Heart left ventricle (tissue), 16 donors: ENCODE measurements around the gene STIM2. TPM values are rescaled to one million over a fixed set of nuclear protein-coding genes. Genes with fewer than 3 reads are reported as not detected.
A peak's percentile ranks its signal among the peaks of the same experiment; 100 is the strongest.

Experiments used
- ATAC-seq, 4 donors: fragments of 200-7000 bp; cut with Tn5 transposase; one replicate each; pipeline ENCODE4 v1.9.1; 2020 to 2022; ENCODE audit warnings: moderate library complexity in 4 of 4, mild to moderate bottlenecking in 3 of 4, moderate number of reproducible peaks in 1 of 4
- DNase-seq, 5 donors: peaks; one replicate each; pipeline ENCODE4 v3.0.0-alpha.2; 2020
- H3K27ac ChIP-seq, 12 donors: fragments of 200-600 bp; sonication (generic) in 4 of 12; one replicate each; pipeline versions ENCODE4 v1.5.0 to v1.8.0; 2016 to 2022; ENCODE audit warnings: mild to moderate bottlenecking in 2 of 12
- H3K27me3 ChIP-seq, 9 donors: fragments of 200-600 bp; sonication (generic) in 2 of 9; one replicate each; pipeline versions ENCODE4 v1.5.1 to v1.8.0; 2016 to 2022; ENCODE audit warnings: mild to moderate bottlenecking in 3 of 9
- H3K36me3 ChIP-seq, 9 donors: fragments of 200-600 bp; sonication (generic) in 2 of 9; one replicate each; pipeline versions ENCODE4 v1.5.0 to v1.8.0; 2018 to 2022; ENCODE audit warnings: mild to moderate bottlenecking in 2 of 9
- H3K4me1 ChIP-seq, 12 donors: fragments of 200-600 bp; sonication (generic) in 4 of 12; one replicate each; pipeline versions ENCODE4 v1.5.0 to v1.8.0; 2016 to 2022; ENCODE audit warnings: mild to moderate bottlenecking in 3 of 12
- H3K4me3 ChIP-seq, 12 donors: fragments of 200-600 bp; sonication (generic) in 4 of 12; one replicate each; pipeline versions ENCODE4 v1.5.0 to v1.8.0; 2017 to 2022; ENCODE audit warnings: mild to moderate bottlenecking in 9 of 12, moderate library complexity in 4 of 12
- H3K9me3 ChIP-seq, 12 donors: fragments of 200-600 bp; sonication (generic) in 4 of 12; one replicate each; pipeline versions ENCODE4 v1.5.0 to v1.8.0; 2016 to 2022; ENCODE audit warnings: mild to moderate bottlenecking in 1 of 12
- CTCF ChIP-seq, 12 donors: fragments of 200-600 bp; sonication (generic) in 4 of 12; IDR thresholded peaks; one replicate each; pipeline versions ENCODE4 v1.5.0 to v1.8.0; 2018 to 2022; ENCODE audit warnings: antibody characterized with exemption in 12 of 12, mild to moderate bottlenecking in 5 of 12
- POLR2A ChIP-seq, 2 donors: fragments of 450-650 bp; IDR thresholded peaks; one replicate each; pipeline ENCODE4 v1.6.1; 2017; ENCODE audit warnings: antibody characterized with exemption in 2 of 2, mild to moderate bottlenecking in 2 of 2, moderate library complexity in 2 of 2
- WGBS, 4 donors: extraction: QIAGEN DNeasy Blood & Tissue Kit in 2 of 4; methylation state at CpG; one replicate each; pipeline versions ENCODE4 v1.1.5 to v1.1.7; 2013 to 2018; 5-methylcytosine and 5-hydroxymethylcytosine counted together
- intact Hi-C, 10 donors: fragments of 100-400 bp; cut with DNase I; formaldehyde crosslinking; loops; one replicate each; pipeline versions ENCODE4 v1.11.1 to v1.14.2; 2022
- polyA plus RNA-seq, 2 donors: library from polyadenylated mRNA; stranded (reverse); fragments of 200-250 nt; gene quantifications; one replicate each; pipeline ENCODE4 v1.2.3, GENCODE V29; 2013
- total RNA-seq, 9 donors: library from RNA; depleted of rRNA in 2 of 9; stranded (reverse); fragments of >200 nt in 2 of 9; fragmentation: NEBNext Ultra II Directional in 3 of 9; extraction: Animal tissue kit (Norgen Biotek cat#: 25700) in 3 of 9; gene quantifications; one replicate each; pipeline versions ENCODE4 v1.1.0 to v1.2.4, GENCODE V29; 2016 to 2023
- donor health status: ischemic (EF 13 %, LVEDD 7.1; RV severe dilation, severe dysfunction).
- donor health status: healthy with polysubstance abuse.
- donor health status: DM: no; HTN: yes; CAD: no.
- donor health status: DM: no; HTN: no; CAD: no.
- donor health status: ischemic (EF 25% LVEDD 6.9; RV normal size, moderate dysfunction).
- donor health status: ischemic (EF 25% LVEDD 5.7; RV mildly dilated, moderate dysfunction).
- donor health status: healthy.
- donor health status: DM: yes; HTN: yes; CAD: no.
- donor health status: ischemic (EF 35%, LVEDD 5.7; RV mildly dilated, moderate dysfunction).
- donor health status: nonischemic (EF 11% LVEDD 7.7; RV severe dilation, severe dysfunction).
- donor health status: DM: yes; HTN: yes; CAD: no.
- donor health status: PGD.
- donor health status: ischemic (EF 29% LVEDD 5.4; RV normal size, mild dysfunction).
- donor health status: nonischemic (EF 23%, LVEDD 6.1; RV moderate dilation, normal function).

STIM2 gene
- total and polyA plus RNA-seq, 11 donors = 4.6 to 17.3 (median 8.8) TPM

- intact Hi-C loops = no loop called here
- no peak overlapping the region for H3K4me3 ChIP-seq
- 82 to 83% (median 83%) methylated on average over 14 of the region's 14 CpGs for WGBS, 4 donors
- H3K4me1 ChIP-seq = peaks cover 0 to 26% (median 0%) of the 10 kb centered on the region in 12 donors
- H3K27ac ChIP-seq = no peak overlapping the region
- H3K9me3 ChIP-seq = no peaks in the 10 kb centered on the region
- TF ChIP-seq POLR2A (IDR thresholded peaks at IDR 0.05) (no peak), CTCF (IDR thresholded peaks at IDR 0.05) (no peak)
- H3K27me3 ChIP-seq = no peaks in the 10 kb centered on the region
- no peaks in the 10 kb centered on the region for H3K36me3 ChIP-seq
- DNase-seq (no peak), ATAC-seq (peak in 1 of 4 donors; percentile 56)
Observed at GRCh38 chr4:27068151-27068867, 207.7 kb downstream of the STIM2 start.
